Activated gamma-delta T cell (primary cell): Measurements from ENCODE around the gene FAM135A.
"Not testable (repeated sequence)": the region's sequence is repeated elsewhere in the genome, so short reads cannot be mapped to it uniquely, and the experiment has no call there.

Experiments used
- DNase-seq: peaks from one replicate; lab custom pipeline; 2025; lab: John Stamatoyannopoulos, UW

The FAM135A gene

DNA sequence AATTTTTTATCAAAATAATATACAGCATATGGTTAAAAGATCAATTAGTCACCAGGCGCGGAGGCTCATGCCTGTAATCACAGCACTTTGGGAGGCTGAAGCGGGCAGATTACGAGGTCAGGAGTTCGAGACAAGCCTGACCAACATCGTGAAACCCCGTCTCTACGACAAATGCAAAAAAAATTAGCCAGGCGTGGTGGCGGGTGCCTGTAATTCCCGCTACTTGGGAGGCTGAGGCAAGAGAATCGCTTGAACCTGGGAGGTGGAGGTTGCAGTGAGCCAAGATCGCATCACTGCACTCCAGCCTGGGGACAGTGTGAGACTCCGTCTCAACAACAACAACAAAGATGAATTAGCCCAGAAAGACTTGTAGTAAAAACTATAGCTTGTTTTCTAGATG lies 46.4 kb downstream of the FAM135A start:
- DNase-seq, result not testable (repeated sequence)

DNA sequence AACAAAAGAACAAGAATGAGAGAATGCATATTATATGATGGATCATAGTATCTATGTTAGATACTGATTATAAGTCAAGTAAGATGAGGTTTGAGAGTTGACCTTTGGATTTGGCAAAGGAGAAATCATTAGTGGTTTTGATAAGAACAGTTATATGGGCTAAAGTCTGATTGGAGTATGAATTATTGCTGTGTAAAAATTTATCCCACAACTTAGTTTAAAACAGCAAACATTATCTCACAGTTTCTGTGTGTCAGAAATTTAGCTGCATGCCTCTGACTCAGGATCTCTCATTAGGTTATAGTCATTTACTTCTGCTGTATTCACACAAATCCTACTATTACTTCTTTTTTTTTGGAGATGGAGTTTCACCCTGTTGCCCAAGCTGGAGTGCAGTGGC lies 56.7 kb downstream of the FAM135A start:
- no peak for DNase-seq

GRCh38 chr6:70470510-70470909 lies 57.2 kb downstream of the FAM135A start:
- DNase-seq, result not testable (repeated sequence)

- no peak for DNase-seq
Measured at GRCh38 chr6:70474751-70475150, 61.4 kb downstream of the FAM135A start.

DNA sequence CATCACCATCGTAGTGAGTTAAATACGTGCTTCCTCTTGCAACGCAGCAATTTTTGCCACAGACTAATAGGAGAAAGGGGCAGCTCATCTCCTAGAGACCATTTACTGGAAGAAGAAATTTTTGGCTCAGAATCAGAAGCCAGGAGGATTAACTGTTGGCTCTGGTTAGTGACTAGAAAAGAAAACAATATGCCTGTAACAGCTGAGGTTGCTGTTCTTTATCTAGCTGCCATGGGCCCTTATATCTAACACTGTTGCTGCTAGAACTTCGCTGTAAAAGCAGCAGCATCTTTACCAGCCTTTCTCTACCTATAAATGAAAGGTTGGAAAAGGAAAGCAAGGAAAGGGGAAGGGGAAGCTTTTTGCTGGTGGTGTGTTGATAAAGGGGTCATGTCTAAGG lies 65.9 kb downstream of the FAM135A start:
- DNase-seq, result no peak

GRCh38 chr6:70486638-70487037 lies 73.3 kb downstream of the FAM135A start:
- DNase-seq, result not testable (repeated sequence)

GRCh38 chr6:70489364-70489763 lies 76.1 kb downstream of the FAM135A start:
- no peak for DNase-seq

- DNase-seq, result no peak
Measured at GRCh38 chr6:70494833-70495232, 81.5 kb downstream of the FAM135A start.

DNA sequence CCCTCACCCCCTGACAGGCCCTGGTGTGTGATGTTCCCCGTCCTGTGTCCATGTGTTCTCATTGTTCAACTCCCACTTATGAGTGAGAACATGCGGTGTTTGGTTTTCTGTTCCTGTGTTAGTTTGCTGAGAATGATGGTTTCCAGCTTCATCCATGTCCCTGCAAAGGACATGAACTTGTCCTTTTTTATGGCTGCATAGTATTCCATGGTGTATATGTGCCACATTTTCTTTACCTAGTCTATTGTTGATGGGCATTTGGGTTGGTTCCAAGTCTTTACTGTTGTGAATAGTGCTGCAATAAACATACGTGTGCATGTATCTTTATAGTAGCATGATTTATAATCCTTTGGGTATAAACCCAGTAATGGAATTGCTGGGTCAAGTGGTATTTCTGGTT lies 82.5 kb downstream of the FAM135A start:
- DNase-seq, result not testable (repeated sequence)

- no peak for DNase-seq
Measured at GRCh38 chr6:70502484-70502883, 89.2 kb downstream of the FAM135A start.

DNA sequence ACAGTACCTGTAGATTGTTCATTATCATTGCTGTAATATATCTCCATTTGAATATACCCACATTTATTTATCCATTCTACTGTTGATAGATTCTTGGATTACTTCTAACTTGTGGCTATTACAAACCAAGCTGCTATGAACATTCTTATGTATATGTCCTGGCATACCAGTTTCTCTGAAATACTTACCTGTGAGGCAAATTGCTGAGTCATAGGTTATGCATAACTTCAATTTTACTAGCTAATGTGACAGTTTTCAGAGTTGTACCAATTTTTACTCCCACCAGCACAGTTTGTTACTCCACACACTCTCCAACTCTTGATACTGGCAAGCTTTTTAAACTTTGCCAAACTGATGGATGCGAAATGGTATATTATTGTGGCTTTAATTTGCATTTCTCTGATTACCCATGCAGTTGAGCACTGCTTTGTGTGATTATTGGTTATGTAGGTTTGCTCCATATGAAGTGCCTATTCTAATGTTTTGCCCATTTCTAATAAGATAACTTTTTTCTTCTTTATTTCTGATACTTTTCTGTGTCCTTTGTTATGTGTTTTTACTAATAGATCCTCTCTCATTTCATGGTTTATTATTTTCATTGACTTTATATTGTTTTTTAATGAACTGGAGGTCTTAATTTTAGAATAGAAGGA lies 90.6 kb downstream of the FAM135A start:
- DNase-seq, result no peak

DNA sequence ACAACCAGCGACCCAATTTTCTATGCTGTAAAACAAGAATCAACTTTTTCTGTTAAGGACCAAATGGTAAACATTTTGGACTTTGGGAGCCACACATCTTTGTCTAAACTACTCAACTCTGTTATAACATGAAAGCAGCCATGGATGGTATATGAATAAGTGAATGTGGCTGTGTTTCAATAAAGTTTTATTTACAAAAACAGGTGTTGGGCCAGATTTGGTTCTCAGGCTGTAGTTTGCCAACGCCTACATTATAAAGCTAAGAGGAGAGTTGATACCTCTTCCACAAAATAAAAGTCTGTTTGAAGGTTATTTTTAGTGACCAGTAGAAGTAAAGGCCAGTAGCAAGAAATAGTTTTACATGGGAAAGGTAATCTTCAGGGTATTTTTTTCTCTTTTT lies 93.0 kb downstream of the FAM135A start:
- no peak for DNase-seq

DNA sequence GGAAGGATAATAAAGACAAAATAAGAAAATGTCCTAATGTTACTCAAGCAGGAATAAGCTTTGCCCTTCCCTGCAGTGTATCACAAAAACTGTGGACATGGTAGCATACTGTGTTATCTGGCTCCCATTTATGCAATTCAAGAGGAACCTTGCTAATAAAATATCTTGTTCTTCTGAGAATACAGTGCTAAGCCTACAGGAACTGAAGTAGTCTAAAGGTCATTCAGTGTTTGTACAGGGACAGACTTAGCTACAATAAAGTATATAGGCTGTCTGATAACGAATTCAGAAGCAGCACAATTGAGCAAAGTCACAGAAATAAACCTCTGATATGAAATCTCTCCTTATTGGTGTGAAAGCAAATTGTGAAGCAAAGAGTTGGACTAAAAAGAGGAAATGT lies 93.9 kb downstream of the FAM135A start:
- DNase-seq, result no peak

DNA sequence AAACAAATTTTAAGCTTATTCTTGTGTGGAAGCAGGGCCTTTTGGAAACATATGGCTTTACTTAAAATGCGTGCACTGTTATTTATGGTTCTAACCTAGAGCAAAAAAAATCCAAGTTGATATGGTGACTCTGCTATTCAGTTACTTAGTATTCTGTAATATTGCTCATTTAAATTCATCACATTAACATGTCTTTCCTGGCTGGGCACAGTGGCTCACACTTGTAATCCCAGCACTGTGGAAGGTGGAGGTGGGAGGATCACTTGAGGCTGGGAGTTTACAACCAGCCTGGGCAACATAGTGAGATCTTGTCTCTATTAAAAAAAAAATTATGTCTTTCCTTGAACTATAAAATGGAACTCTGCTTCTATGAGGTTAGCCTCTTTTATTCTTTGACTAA lies 95.6 kb downstream of the FAM135A start:
- no peak for DNase-seq

DNA sequence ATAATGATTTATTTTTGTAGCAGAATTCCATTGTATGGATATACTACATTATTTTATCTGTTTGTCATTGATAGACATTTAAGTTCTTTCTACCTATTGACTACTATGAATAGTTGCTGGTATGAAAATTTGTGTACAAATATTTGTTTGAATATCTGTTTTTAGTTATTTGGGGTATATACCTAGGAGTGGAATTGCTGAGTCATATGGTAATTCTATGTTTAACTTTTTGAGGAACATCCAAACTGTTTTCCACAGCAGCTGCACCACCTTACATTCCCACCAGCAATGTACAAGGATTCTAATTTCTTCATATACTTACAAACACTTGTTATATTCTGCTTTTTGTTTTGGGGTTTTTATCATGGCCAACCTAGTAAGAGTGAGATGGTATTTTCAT lies 97.3 kb downstream of the FAM135A start:
- DNase-seq, result no peak

DNA sequence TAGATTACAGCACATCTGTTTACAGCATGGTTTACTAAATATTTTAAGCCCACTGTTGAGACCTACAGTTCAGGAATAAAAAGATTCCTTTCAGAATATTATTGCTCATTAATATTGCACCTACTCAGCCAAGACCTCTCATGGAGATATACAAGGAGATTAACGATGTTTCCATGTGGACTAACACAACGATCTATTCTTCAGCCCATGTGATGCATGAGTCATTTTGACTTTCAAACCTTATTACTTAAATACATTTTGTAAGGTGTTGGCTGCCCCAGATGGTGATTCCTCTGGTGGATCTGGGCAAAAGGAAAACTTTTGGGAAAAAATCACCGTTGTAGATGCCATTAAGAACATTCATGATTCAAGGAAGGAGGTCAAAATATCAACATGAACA lies 105.4 kb downstream of the FAM135A start:
- no peak for DNase-seq

GRCh38 chr6:70520575-70520974 lies 107.3 kb downstream of the FAM135A start:
- no peak for DNase-seq

GRCh38 chr6:70524721-70525286 lies 111.5 kb downstream of the FAM135A start:
- DNase-seq, result no peak

DNA sequence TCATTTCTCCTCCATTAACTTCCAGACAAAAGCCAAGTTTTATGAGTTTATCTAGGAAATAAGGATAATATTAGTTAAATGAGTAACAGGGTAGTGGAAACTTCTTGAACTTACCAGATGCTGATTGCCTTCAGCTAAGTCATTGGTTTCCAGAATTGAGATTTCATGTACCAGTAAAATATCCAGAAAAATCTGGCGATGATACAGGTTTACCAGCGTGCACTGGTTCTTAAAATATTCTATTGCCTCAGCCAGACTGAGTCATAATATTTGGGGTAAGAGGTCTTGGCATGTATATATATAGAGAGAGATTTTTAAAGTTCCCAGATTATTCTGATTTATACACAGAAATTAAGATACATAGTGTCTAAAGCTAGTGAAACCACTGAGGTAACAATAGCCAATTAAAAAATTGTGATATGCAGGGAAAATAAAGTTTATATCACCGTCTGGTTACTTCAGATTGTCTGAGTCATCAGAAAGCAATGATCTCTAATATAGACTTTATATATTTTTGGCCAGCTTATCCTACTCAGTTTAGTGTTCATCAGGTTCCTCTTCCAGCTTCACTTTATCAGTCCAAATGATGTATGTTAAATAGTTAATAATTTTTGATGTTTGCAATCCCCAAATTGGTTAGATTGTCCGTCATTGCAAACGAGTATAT lies 113.9 kb downstream of the FAM135A start:
- no peak for DNase-seq

- DNase-seq, result no peak
Measured at GRCh38 chr6:70530023-70530422, 116.7 kb downstream of the FAM135A start.

DNA sequence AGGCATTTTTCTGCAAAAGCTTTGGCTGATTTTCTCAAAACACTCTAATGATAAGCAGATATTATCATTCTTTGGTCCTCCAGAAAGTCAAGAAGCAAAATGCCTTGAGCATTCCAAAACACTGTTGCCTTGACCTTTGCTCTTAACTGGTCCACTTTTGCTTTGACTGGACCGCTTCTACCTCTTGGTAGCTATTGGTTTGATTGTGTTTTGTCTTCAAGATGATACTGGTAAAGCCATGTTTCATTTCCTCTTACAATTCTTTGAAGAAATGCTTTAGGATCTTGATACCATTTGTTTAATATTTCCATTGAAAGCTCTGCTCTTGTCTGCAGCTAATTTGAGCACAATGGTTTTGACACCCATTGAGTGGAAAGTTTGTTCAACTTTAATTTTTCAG lies 117.8 kb downstream of the FAM135A start:
- no peak for DNase-seq

- DNase-seq, result no peak
Measured at GRCh38 chr6:70537266-70537665, 124.0 kb downstream of the FAM135A start.

GRCh38 chr6:70538376-70538775 lies 125.1 kb downstream of the FAM135A start:
- no peak for DNase-seq

DNA sequence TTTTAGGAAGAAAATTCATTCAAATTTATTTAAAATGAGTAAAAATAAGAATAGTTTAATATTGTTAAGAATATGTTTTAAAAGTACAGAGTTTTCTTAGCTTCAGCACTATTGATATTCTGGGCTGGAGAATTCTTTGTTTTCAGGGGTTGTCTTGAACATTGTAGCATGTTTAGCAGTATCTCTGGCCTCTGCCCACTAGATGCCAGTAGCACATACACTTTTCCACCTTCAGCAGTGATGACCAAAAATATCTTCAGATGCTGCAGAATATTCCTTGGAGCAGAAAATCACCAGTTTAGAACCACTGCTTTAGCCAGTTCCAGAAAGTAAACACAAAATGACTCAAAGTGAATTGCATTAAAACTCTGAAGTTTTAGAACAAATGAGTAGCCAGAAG lies 134.0 kb downstream of the FAM135A start:
- DNase-seq, result no peak
